ENCODE results near the gene VWA1.

DNA sequence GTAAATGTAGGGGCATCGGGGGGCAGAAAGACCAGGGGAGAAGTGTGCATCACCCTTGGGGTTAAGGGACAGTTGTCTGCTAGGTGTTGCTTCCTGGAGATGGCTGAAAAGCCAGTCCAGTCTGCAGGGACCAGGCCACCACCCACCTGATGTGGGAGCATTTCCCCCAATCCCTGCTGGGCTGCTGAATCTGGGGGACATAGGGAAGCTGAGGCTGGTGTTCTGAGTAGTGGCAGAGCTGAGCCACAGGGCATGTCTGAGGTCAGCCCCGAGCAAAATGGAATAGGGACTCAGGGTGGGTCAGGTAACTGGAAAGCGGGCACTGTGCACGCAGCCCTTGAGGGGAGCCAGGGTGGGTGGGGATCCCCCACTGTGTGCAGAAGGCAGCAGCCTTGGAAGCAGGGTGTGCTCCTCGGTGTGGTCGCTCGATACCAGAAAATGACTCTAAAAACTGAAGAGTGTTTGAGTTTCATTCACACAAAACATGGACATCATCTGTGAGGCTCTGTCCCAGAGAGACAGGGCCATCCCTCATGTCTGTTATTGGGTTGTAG, 34.0 kb upstream of the VWA1 start:
- TF ChIP-seq YY1 (IDR thresholded peaks at IDR 0.05), result no peak
- TF ChIP-seq, protein P1, sequence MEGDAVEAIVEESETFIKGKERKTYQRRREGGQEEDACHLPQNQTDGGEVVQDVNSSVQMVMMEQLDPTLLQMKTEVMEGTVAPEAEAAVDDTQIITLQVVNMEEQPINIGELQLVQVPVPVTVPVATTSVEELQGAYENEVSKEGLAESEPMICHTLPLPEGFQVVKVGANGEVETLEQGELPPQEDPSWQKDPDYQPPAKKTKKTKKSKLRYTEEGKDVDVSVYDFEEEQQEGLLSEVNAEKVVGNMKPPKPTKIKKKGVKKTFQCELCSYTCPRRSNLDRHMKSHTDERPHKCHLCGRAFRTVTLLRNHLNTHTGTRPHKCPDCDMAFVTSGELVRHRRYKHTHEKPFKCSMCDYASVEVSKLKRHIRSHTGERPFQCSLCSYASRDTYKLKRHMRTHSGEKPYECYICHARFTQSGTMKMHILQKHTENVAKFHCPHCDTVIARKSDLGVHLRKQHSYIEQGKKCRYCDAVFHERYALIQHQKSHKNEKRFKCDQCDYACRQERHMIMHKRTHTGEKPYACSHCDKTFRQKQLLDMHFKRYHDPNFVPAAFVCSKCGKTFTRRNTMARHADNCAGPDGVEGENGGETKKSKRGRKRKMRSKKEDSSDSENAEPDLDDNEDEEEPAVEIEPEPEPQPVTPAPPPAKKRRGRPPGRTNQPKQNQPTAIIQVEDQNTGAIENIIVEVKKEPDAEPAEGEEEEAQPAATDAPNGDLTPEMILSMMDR (IDR thresholded peaks at IDR 0.05; ENCODE audit: low read depth, low read length, missing input control), result no peak
- TF ChIP-seq RXRA (IDR thresholded peaks at IDR 0.05), result no peak
- TF ChIP-seq, protein P2, sequence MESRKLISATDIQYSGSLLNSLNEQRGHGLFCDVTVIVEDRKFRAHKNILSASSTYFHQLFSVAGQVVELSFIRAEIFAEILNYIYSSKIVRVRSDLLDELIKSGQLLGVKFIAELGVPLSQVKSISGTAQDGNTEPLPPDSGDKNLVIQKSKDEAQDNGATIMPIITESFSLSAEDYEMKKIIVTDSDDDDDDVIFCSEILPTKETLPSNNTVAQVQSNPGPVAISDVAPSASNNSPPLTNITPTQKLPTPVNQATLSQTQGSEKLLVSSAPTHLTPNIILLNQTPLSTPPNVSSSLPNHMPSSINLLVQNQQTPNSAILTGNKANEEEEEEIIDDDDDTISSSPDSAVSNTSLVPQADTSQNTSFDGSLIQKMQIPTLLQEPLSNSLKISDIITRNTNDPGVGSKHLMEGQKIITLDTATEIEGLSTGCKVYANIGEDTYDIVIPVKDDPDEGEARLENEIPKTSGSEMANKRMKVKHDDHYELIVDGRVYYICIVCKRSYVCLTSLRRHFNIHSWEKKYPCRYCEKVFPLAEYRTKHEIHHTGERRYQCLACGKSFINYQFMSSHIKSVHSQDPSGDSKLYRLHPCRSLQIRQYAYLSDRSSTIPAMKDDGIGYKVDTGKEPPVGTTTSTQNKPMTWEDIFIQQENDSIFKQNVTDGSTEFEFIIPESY (IDR thresholded peaks at IDR 0.05), result no peak
- TF ChIP-seq TAF1 (conservative IDR thresholded peaks at IDR 0.05), result no peak
- no peak for TF ChIP-seq SP1 (IDR thresholded peaks at IDR 0.05)
- no peak for TF ChIP-seq JUND (IDR thresholded peaks at IDR 0.05)
- TF ChIP-seq GABPA (IDR thresholded peaks at IDR 0.05 in 1 of 2, conservative IDR thresholded peaks at IDR 0.05 in 1 of 2), result no peak

All from liver (tissue), 3 donors.